ENCODE results near the gene CLDND2. TPM values are rescaled to one million over a fixed set of nuclear protein-coding genes. Genes with fewer than 3 reads are reported as not detected.
A peak's percentile ranks its signal among the peaks of the same experiment; 100 is the strongest.

CLDND2 gene
- total and polyA plus RNA-seq, 12 donors = 1.2 to 2.2 (median 1.6) TPM; not detected in 2

- no peak for DNase-seq
- peaks cover 0 to 24% (median 19%) of the 10 kb centered on the region in 9 donors for H3K4me1 ChIP-seq
- no peak for TF ChIP-seq CTCF (IDR thresholded peaks at IDR 0.05)
Measured at GRCh38 chr19:51337861-51338562, 30.8 kb downstream of the CLDND2 start.

GRCh38 chr19:51337141-51337860, 31.5 kb downstream of the CLDND2 start:
- TF ChIP-seq CTCF (IDR thresholded peaks at IDR 0.05) = no peak
- DNase-seq = no peak
- Histone ChIP-seq H3K4me1 (peaks cover 0 to 24% (median 19%) of the 10 kb centered on the region in 9 donors), H3K27me3 (peaks cover 0 to 4% (median 0%) of the 10 kb centered on the region in 7 donors), H3K9me3 (no peaks in the 10 kb centered on the region), H3K27ac (no peak overlapping the region), H3K36me3 (peaks cover 0 to under 1% (median 0%) of the 10 kb centered on the region in 9 donors), H3K4me3 (no peak overlapping the region)
- ATAC-seq = no peak
- intact Hi-C loops (cut with DNase I) = loop anchor here in 6 of 10 donors (5.0 to 10.0 kb wide), 7 partner anchors 58 to 318 kb away; partner anchors contain the start of gene C19orf84 (in 1 of the 6)
- WGBS, 2 donors = 94 to 97% methylated on average over 13 of the region's 13 CpGs

More at GRCh38 chr19:51337861-51338562, 30.8 kb downstream of the CLDND2 start:
- no peak overlapping the region for H3K27ac ChIP-seq
- no peaks in the 10 kb centered on the region for H3K36me3 ChIP-seq
- intact Hi-C loops (cut with DNase I) = loop anchor here in 7 of 10 donors (1.0 to 10.0 kb wide), 13 partner anchors 25 to 317 kb away; partner anchors contain the start of genes ETFB (in 2 of the 7) and C19orf84 (in 1 of the 7)
- WGBS, 2 donors = 85% methylated on average over 17 to 19 of the region's 19 CpGs
- H3K27me3 ChIP-seq = no peaks in the 10 kb centered on the region
- ATAC-seq = no peak
- H3K4me3 ChIP-seq = peak overlapping the region in 2 of 10 donors; percentile 72 to 77
- H3K9me3 ChIP-seq = no peaks in the 10 kb centered on the region

- 87 to 88% methylated on average over 13 of the region's 13 CpGs for WGBS, 2 donors
Measured at GRCh38 chr19:51333836-51334460, 34.9 kb downstream of the CLDND2 start.

More at GRCh38 chr19:51333836-51334460, 34.9 kb downstream of the CLDND2 start:
- intact Hi-C loops (cut with DNase I) = loop anchor here in 5 of 10 donors (10.0 kb wide), 3 partner anchors 61 to 321 kb away; partner anchors contain the start of gene C19orf84 (in 1 of the 5)
- Histone ChIP-seq H3K4me3 (no peak overlapping the region), H3K4me1 (peaks cover 0 to 8% (median 6%) of the 10 kb centered on the region in 9 donors), H3K27ac (no peak overlapping the region), H3K27me3 (peaks cover 0 to 36% (median 19%) of the 10 kb centered on the region in 7 donors), H3K9me3 (peaks cover 0 to 6% (median 0%) of the 10 kb centered on the region in 11 donors), H3K36me3 (peaks cover 0 to 4% (median 0%) of the 10 kb centered on the region in 9 donors)
- ATAC-seq (no peak), DNase-seq (no peak)
- TF ChIP-seq CTCF (IDR thresholded peaks at IDR 0.05) = no peak

Data from heart right ventricle (tissue), 16 donors.